Measurements from ENCODE around the gene ATP8B3. TPM values are rescaled to one million over a fixed set of nuclear protein-coding genes. Genes with fewer than 3 reads are reported as not detected.

Gene ATP8B3
- total RNA-seq, 3 donors from 2014 or later = 0.37 to 0.66 (median 0.43) TPM

GRCh38 chr19:1760020-1760419 is 52.1 kb downstream of the ATP8B3 start:
- Mint-ChIP-seq H3K27me3 (ENCODE audit: low read depth) (peaks cover 79% of the 10 kb centered on the region), H3K9me3 (no peaks in the 10 kb centered on the region), H3K4me1 (ENCODE audit: low read depth) (peaks cover 7% of the 10 kb centered on the region), H3K4me3 (no peak overlapping the region), H3K36me3 (ENCODE audit: insufficient read depth) (no peaks in the 10 kb centered on the region)
- no peak for ATAC-seq
- DNase-seq = no peak

GRCh38 chr19:1758959-1759903 is 52.8 kb downstream of the ATP8B3 start:
- no peaks in the 10 kb centered on the region for H3K9me3 Mint-ChIP-seq
- ATAC-seq = no peak
- H3K4me1 Mint-ChIP-seq (ENCODE audit: low read depth) = peaks cover 7% of the 10 kb centered on the region
- no peak for DNase-seq
- no peak overlapping the region for H3K4me3 Mint-ChIP-seq
- H3K36me3 Mint-ChIP-seq (ENCODE audit: insufficient read depth) = no peaks in the 10 kb centered on the region
- H3K27me3 Mint-ChIP-seq (ENCODE audit: low read depth) = peaks cover 73% of the 10 kb centered on the region

DNA sequence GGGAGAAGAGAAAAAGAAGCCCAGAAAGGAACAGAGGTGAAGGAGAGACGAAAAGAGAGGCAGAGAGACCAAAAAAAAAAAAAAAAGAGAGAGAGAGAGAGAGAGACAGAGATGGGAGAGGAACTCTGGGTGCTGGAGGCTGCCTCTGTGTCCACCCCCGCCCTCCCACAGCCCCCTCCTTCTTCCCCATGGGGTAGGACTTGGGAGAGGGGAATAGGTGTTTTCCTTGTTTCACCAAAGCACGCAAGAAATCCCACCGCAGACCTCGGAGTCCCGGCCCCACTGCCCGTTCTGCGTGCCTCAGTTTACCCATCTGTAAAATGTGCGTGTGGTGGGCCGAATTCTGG is 53.9 kb downstream of the ATP8B3 start:
- no peak for DNase-seq
- Mint-ChIP-seq H3K9me3 (no peaks in the 10 kb centered on the region), H3K27me3 (ENCODE audit: low read depth) (peaks cover 63% of the 10 kb centered on the region), H3K4me3 (no peak overlapping the region), H3K36me3 (ENCODE audit: insufficient read depth) (no peaks in the 10 kb centered on the region), H3K4me1 (ENCODE audit: low read depth) (peaks cover 7% of the 10 kb centered on the region)
- ATAC-seq = no peak

DNA sequence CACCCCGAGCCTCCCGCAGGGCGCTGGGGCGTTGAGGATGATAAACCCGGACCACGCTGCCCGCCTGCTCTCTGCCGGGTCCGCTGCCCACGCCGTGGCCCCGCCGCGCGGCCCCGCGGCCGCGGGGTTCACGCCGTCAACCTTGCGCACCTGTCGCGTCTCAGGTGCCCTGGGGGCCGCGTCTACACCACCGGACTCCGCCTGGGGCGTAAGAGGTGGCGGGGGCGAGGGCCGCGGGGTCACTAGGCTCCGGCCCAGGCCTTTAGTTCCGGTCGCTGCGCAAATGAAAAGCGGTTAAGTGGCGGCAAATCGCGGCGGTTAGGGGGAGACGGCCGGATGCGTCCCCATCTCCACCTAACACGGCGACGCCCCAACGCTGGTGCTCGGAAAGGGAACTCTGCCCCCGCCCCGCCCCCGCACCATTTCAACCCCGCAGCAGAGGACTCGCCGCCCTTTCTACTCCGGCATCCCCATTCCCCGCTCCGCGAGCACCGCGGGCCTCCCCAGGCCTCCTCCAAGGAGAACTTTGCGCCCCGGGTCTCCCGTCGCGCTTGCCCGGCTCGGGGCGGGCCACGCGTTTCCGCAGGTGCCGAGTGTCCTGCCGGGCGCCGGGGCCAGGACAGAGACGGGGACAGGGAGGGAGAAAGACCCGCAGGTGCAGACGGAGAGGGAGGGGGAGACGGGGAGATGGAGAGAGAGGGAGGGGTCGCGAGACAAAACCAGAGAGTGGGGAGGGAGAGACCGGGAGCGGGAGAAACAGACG is 54.4 kb downstream of the ATP8B3 start:
- DNase-seq = no peak
- no peak overlapping the region for H3K4me3 Mint-ChIP-seq
- ATAC-seq = no peak
- peaks cover 7% of the 10 kb centered on the region for H3K4me1 Mint-ChIP-seq (ENCODE audit: low read depth)
- H3K27me3 Mint-ChIP-seq (ENCODE audit: low read depth) = peaks cover 63% of the 10 kb centered on the region
- no peaks in the 10 kb centered on the region for H3K36me3 Mint-ChIP-seq (ENCODE audit: insufficient read depth)
- no peaks in the 10 kb centered on the region for H3K9me3 Mint-ChIP-seq

DNA sequence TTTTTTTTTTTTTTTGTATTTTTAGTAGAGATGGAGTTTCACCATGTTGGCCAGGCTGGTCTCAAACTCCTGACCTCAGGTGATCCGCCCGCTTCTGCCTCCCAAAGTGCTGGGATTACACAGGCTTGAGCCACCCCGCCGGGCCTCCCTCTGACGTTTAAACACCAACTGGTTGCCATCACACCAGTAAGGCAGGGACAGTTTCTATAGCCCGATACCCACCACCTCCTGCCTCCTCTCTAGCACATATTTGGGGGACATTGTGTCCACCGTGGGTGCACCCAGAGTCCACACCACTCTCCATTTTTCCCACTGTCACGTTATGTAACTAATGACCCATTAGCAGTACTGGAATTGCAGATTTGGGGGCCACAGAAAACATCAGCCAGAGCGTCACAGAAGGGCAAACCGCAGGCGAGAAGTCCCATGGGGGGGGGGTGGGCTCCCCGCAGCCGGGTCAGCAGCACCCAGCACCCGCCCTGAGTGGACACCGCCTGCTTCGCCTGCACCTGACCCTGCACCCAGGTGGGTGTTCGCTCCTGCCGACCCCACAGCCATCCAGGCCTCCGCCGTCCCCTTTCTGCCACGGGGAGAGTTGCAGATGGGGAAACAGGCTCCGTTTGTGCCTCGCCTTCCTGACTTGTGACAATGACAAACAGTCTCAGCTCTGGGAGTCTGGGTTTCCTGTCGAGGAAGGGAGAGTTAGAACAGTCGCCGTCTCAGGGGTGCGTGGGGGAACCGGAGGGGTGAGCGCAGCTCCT is 55.2 kb downstream of the ATP8B3 start:
- no peaks in the 10 kb centered on the region for H3K9me3 Mint-ChIP-seq
- H3K27me3 Mint-ChIP-seq (ENCODE audit: low read depth) = peaks cover 70% of the 10 kb centered on the region
- DNase-seq = no peak
- no peak for ATAC-seq
- no peaks in the 10 kb centered on the region for H3K36me3 Mint-ChIP-seq (ENCODE audit: insufficient read depth)
- no peak overlapping the region for H3K4me3 Mint-ChIP-seq
- peaks cover 7% of the 10 kb centered on the region for H3K4me1 Mint-ChIP-seq (ENCODE audit: low read depth)

DNA sequence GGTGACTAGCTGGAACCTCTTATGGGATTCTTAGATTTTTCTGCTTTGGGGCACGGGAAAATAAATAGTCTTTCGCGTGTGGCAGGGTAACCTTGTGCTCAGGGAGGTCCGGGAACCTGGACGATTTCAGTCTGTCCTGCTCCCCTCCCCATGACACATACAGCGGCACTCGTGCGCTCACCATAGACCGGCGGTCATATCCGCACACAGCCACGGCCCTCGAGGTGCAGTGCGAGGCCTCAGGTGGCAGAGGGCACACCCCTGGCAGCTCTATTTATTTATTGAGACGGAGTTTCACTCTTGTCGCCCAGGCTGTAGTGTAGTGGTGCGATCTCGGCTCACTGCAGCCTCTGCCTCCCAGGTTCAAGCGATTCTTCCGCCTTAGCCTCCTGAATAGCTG is 55.8 kb downstream of the ATP8B3 start:
- no peaks in the 10 kb centered on the region for H3K36me3 Mint-ChIP-seq (ENCODE audit: insufficient read depth)
- ATAC-seq = no peak
- no peak for DNase-seq
- no peaks in the 10 kb centered on the region for H3K9me3 Mint-ChIP-seq
- H3K4me3 Mint-ChIP-seq = no peak overlapping the region
- H3K4me1 Mint-ChIP-seq (ENCODE audit: low read depth) = peaks cover 10% of the 10 kb centered on the region
- H3K27me3 Mint-ChIP-seq (ENCODE audit: low read depth) = peaks cover 70% of the 10 kb centered on the region

GRCh38 chr19:1755467-1756171 is 56.5 kb downstream of the ATP8B3 start:
- peaks cover 11% of the 10 kb centered on the region for H3K4me1 Mint-ChIP-seq (ENCODE audit: low read depth)
- no peaks in the 10 kb centered on the region for H3K9me3 Mint-ChIP-seq
- H3K36me3 Mint-ChIP-seq (ENCODE audit: insufficient read depth) = no peaks in the 10 kb centered on the region
- ATAC-seq (no peak), DNase-seq (no peak)
- H3K4me3 Mint-ChIP-seq = peak overlapping the region; percentile 37
- peaks cover 70% of the 10 kb centered on the region for H3K27me3 Mint-ChIP-seq (ENCODE audit: low read depth)

DNA sequence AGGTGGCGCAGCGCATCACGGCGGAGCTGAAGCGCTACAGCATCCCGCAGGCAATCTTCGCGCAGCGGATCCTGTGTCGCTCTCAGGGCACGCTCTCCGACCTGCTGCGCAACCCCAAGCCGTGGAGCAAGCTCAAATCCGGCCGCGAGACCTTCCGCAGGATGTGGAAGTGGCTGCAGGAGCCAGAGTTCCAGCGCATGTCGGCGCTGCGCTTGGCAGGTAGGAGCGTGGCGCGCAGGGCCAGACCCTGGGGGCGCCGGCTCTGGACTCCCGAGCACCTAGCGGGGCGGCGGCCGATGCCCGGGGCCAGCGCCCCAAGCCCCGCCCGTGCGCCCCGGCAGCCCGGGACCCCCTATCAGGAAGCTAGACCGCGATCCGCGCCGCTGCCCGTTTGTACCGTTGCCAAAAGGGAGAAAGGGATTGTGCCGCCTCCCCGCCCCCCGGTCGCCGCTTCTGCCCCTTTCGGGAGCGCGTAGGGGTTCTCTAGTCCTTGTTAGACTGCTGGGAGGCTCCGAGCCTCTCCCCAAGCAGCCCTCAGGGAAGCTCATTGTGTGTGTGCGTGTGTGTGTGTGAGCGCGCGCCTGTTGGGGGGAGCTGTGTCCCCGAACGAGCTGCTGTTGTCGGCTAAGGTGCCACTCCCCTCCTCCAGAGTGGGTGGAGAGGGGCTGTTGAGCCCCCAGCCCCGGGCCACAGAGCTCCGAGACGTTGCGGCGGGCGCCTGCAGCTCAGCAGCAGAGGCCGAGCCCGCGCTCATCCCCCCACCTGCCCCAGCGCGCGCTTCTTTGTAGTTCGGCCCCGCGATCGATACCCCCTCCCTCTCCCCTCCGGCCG is 57.2 kb downstream of the ATP8B3 start:
- Mint-ChIP-seq H3K4me1 (ENCODE audit: low read depth) (peaks cover 15% of the 10 kb centered on the region), H3K36me3 (ENCODE audit: insufficient read depth) (no peaks in the 10 kb centered on the region), H3K9me3 (no peaks in the 10 kb centered on the region), H3K4me3 (no peak overlapping the region), H3K27me3 (ENCODE audit: low read depth) (peaks cover 71% of the 10 kb centered on the region)
- no peak for DNase-seq
- ATAC-seq = no peak

DNA sequence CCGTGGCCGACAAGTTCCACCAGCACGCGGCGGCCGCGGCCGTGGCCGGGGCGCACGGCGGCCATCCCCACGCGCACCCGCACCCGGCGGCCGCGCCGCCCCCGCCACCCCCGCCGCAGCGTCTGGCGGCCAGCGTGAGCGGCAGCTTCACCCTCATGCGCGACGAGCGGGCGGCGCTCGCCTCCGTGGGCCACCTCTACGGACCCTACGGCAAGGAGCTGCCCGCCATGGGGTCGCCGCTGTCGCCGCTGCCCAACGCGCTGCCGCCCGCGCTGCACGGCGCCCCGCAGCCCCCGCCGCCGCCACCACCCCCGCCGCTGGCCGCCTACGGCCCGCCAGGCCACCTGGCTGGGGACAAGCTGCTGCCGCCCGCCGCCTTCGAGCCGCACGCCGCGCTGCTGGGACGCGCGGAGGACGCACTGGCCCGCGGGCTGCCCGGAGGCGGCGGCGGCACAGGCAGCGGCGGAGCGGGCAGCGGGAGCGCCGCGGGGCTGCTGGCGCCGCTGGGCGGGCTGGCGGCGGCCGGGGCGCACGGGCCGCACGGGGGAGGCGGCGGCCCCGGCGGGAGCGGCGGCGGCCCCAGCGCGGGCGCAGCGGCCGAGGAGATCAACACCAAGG is 57.9 kb downstream of the ATP8B3 start:
- DNase-seq (no peak), ATAC-seq (no peak)
- Mint-ChIP-seq H3K4me3 (no peak overlapping the region), H3K4me1 (ENCODE audit: low read depth) (peaks cover 15% of the 10 kb centered on the region), H3K36me3 (ENCODE audit: insufficient read depth) (no peaks in the 10 kb centered on the region), H3K27me3 (ENCODE audit: low read depth) (peaks cover 65% of the 10 kb centered on the region), H3K9me3 (no peaks in the 10 kb centered on the region)

DNA sequence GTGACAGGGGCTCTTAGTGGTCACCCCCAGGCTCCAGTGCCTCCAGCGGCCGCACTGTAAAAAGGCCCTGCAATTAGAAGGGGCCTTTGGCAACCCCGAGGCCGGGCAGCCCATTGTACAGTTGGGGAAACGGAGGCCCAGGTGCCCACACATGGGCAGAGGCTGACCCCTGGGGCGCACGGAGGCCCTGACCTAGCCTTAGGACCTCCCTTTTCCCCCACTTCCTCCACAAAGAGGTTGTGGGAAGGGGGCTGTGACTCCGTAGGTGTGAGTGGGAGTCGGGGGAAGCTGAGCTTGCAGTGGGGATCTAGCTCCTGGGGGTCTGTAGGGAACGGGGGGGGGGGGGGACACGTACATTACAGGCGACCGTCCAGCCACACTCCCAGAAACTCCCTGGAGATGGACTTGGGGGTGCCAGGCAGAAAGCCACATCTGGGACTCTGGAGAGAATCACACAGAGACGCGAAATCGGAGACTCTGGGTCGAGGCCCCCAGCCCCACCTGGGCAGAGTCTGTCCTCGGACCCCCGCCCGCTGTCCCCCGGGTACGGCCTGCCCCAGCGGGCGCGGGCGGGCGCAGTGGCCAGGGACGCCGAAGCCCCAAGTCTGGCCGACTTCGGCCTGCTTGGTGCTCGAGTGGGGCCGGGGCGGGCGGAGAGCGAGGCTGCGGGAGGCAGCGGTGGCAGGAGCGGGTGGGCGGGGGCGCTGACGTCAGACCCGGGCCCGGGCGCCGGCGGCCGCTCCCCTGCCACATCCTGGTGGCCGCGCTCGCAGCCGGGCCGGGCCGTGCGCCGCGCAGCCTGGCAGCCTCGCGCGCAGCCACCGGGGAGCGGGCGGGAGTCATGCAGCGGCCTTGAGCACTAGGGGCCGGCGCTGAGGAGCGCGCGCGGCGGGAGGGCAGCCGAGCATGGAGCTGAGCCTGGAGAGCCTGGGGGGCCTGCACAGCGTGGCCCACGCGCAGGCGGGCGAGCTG is 59.0 kb downstream of the ATP8B3 start, which contains the start of gene ONECUT3:
Gene ONECUT3, plus strand, starts transcription at position 750 of the 972 bp plus-strand sequence. Its CDS starts 157 bp downstream, at position 907.
- DNase-seq (no peak), ATAC-seq (no peak)
- no peaks in the 10 kb centered on the region for H3K9me3 Mint-ChIP-seq
- H3K4me1 Mint-ChIP-seq (ENCODE audit: low read depth) = peaks cover 16% of the 10 kb centered on the region
- H3K27me3 Mint-ChIP-seq (ENCODE audit: low read depth) = peaks cover 57% of the 10 kb centered on the region
- no peaks in the 10 kb centered on the region for H3K36me3 Mint-ChIP-seq (ENCODE audit: insufficient read depth)
- no peak within 1 kb of the TSS for H3K4me3 Mint-ChIP-seq

DNA sequence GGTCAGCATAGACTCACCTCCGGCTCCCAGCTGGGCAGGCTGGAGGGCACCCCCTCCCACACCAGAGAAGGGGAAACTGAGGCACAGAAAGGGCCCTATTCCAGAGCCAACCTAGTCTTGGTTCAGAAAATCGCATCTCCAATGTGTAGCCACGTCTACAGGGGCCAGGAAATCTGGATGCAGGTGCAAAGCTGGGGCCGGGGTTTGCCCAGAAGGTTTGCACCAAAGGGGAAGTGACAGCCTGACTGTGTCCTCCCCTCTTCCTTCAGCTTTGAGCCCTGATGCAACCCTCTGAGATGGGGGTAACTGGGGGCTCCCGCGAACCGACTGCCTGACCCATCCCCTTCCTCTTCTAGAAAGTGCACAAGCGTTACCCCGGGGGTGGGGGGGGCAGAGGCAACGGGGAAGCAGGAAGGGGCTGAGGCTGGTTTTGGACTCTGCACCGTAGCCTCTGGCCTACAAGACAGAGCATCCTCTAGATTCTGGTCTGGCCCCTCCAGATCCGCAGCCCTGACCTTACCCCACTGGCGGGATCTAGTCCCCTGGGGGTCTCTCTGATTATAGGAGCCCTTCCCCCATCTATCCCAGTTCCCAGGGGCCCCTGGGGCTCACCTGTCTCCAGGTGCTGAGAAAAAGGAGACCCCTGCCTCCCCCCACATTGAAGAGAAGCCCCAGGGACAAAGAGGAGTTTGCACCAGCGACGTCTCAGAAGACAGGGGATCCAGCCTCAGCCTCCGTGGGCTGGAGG is 59.9 kb downstream of the ATP8B3 start:
- Mint-ChIP-seq H3K4me1 (ENCODE audit: low read depth) (peaks cover 22% of the 10 kb centered on the region), H3K9me3 (no peaks in the 10 kb centered on the region), H3K4me3 (no peak overlapping the region), H3K36me3 (ENCODE audit: insufficient read depth) (no peaks in the 10 kb centered on the region), H3K27me3 (ENCODE audit: low read depth) (peaks cover 59% of the 10 kb centered on the region)
- ATAC-seq (no peak), DNase-seq (no peak)
